ENCODE results near the gene BCAS3.
"Not testable (repeated sequence)": the region's sequence is repeated elsewhere in the genome, so short reads cannot be mapped to it uniquely, and the experiment has no call there.

The BCAS3 gene

DNA sequence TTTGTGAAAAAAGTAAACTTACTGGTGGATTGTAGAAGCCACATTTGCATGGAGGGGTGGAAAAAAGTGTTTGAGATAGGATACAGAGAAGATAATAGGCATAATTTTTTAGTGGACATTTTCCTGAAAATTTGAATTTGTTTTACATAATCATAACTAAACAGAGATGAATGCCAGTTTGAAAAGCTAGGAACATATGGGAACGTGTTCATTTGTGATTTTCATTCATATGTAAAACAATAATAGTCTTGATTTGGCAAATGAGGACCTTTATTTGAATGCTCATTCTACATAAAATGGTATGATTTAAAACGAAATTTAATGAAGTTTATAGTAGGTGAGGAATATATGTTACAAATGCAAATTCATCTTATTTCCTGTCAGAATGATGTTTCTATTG is 263.9 kb downstream of the BCAS3 start:
- DNase-seq, result no peak

DNA sequence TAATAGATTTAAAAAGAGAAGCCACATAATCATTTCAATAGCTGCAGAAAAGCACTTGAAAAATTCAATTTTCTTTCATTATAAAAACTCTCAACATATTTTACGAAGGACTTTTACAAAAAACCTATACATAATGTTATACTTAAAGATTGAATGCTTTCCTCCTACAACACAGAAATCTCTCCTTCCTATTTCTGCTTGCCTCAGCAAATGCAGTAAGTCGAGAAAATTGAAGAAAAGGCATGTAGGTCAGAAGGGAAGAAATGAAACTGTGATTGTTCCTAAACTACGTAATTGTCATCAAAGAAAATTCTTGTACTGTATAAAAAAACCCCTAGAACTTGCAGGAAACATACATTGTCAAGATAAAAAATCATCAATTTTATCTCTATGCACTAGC is 267.1 kb downstream of the BCAS3 start:
- DNase-seq, result no peak

DNA sequence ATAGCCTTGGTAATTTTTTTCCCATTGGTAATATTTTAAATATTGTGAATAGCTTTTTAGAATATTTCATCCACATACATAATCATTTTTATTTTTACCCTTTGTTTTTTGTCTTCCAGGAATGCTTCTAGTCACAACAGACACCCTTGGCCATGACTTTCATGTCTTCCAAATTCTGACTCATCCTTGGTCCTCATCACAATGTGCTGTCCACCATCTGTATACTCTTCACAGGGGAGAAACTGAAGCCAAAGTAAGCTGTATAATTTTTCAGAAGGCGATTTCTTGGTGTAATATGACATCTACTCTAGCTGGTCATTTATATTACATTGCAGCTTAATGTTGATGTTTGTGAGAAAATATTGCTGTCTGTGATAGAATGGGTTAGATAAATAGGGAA is 269.4 kb downstream of the BCAS3 start:
- no peak for DNase-seq

DNA sequence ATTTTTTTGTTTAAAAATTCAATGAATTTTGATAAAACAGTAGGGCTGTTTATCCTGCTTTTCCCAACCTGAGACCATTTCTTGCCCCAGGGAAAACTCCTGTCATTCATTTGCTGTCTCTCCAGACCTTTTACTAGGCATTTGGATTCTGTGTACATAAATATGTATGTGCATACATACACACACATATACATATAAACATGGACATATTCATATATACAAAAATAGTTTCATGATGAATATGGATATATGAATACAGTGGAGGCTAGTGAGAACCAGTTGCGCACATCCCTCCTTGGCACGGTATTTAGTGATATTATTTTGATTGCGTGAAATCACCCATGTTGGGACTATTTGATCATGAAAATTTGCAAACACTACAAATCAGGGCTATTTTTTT is 269.9 kb downstream of the BCAS3 start:
- DNase-seq, result no peak

DNA sequence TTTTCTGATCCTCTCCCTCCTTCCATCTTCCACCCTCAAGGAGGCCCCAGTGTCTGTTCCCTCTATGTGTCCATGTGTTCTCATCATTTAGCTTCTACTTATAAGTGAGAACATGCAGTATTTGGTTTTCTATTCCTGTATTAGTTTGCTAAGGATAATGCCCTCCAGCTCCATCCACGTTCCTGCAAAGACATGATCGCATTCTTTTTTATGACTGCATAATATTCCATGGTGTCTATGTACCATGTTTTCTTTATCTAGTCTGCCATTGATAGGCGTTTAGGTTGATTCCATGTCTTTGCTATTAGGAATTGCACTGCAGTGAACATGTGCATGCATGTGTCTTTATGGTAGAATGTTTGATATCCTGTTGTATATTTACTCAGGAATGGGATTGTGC is 275.1 kb downstream of the BCAS3 start:
- no peak for DNase-seq

DNA sequence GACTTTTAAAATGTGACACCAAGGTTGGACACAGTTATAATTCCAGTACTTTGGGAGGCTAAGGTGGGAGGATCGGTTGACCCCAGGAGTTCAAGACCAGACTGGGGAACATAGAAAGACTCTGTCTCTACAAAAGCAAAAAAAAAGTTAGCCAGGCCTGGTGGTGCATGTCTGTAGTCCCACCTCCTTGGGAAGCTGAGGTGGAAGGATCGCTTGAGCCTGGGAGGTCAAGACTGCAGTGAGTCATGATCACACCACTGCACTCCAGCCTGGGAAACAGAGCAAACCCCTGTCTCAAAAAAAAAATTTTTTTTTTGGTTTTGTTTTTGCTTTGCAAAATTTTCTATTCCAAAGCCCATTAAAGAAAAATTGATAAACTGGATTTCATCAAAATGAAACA is 281.4 kb downstream of the BCAS3 start:
- no peak for DNase-seq

DNA sequence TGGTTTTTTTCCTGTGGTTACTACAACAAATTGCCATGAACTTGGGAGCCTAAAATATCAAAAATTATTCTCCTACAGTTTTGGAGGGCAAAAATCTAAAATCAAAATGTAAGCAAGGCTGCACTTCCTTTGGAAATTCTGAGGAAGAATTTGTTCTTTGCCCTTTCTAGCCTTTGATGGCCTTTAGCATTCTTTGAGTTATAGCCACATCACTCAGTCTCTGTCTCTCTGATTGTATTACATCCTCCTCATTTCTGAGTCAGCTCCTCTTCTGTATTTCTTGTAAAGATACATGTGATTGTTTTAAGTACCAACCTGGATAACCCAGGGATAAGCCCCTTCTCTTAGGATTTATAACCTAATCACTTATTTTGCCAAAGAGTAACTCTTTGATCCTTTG is 282.0 kb downstream of the BCAS3 start:
- DNase-seq, result no peak

DNA sequence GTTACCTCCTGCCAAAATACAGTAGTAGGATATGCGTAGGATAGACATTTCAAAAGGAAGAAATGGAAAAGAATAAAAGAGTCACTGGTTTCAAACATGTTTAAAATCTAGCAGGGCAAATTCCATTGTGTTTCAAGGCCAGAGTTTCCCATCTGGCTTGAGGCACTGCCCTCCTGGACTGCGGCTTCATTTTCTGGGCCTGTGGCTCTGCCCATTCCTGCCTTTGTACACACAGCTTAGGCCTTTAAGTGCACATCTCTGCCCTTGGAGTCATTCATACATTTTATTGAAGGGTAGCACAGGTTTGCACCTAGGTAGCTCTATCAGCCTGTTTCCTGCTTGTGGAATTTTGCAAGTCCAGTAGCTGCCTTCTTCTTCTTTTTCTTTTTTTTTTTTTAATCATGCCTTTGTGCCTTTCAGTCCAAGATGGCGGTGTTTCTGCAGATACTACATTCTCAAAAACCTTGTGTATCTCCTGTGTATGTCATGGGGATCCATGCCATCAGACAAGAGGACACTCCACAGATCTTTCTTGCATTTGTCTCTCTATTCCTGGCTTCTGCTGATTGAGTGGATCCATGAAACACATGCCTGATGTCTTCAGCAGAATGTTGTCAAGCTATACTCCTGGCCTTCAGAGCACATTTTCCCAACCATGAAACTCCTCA is 282.9 kb downstream of the BCAS3 start:
- no peak for DNase-seq

DNA sequence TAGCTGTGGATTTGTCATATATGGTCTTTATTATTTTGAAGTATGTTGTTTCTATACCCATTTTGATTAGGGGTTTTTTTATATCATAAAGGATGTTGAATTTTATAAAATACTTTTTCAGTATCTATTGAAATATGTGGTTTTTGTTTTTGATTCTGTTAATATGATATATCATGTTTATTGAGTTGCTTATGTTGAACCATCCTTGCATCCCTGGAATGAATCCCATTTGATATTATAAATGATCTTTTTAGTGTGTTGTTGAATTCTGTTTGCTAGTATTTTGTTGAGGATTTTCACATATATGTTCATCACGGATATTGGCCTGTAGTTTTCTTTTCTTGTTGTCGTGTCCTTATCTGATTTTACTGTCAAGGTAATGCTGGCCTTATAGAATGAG is 286.5 kb downstream of the BCAS3 start:
- no peak for DNase-seq

DNA sequence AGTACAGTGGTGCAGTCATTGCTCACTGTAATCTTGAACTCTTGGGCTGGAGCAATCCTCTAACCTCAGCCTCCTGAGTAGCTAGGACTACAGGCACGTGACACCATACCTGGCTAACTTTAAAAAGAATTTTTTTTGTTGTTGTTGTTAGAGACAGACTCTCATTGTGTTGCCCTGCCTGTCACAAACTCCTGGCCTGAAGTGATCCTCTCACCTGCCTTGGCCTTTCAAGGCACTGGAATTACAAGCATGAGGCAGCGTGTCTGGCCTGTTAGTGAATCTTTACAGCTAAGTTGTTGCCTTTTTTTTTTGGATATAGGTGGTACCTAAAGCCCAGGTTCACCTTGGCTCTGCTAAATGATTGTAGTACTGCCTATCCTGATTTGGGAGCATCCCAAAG is 290.6 kb downstream of the BCAS3 start:
- no peak for DNase-seq

DNA sequence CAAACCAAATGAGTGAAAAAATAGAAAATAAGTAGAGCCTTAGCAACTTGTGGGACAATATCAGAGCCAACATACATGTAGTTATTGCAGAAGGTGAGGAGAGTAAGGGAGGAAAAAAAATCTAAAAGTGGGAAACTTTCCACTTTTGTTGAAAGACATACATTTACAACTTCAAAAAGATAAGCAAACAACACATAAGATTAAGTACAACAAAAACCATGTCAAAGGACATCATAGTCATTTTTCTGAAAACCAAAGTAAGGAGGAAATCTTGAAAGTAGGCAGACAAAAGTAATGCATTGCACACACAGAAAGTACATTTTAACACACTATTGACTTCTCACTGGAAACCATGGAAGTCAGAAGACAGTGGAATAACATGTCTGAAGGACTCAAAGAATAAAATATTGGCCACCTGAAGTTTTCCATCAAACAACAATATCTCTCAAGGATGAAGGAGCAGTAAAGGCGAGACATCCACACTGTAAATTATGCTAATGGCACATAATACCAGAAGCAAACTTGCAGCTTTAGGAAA is 291.9 kb downstream of the BCAS3 start:
- DNase-seq, result no peak

DNA sequence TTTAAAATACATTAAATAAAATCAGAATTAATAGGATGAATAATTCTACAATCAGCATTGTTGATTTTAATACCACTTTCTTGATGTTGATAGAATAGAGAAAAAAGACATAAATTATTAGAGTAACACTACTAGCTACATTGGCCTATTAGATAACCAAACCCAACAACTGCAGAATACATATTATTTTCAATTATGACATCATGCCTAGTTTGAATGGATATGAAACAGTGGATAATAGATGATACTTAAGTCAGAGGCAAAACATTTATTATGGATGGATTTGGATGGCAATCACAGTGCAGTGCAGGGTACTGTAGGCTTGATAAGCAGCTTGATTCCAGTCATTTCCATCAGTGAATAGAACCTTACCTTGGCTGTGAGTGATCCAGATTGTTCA is 293.1 kb downstream of the BCAS3 start:
- DNase-seq, result no peak

DNA sequence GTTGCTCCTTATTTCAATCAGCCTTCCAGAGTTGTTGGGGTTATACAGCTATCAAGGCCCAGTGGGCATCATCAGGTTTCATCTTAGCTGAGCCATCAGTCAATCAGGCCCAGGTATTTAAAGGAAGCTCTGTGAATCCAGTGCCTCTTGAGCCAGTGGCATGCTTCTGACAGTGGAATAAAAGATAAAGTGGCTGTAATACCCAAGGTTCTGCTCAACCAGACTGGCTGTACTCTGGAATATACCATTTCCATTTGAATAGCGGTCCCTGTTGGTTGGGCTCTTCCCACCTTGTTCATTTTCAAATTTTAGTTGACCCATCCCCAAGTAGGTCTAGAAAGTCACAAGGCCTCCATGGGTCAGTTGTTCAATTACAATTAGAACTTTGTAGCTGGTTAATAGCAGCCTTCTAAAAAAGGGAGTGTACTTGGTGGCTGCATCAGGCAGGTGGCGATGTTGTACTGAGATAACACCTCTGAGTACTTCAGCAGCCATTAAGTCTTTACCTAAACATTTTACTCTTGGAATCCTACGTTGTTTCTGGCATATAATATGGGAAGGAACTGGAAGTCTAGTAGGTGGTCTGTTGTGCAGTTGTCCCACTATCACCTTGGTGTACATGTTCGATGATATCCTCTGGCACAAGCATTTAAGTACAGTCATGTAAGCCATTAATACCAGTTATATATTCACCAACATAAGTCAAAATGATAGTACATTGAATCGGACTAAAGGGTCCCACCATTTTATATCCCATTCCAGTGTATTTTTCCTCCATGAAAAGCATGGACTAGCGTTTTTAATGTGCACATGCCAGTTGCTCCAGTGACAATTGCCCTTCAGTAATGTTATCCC is 294.1 kb downstream of the BCAS3 start:
- no peak for DNase-seq

DNA sequence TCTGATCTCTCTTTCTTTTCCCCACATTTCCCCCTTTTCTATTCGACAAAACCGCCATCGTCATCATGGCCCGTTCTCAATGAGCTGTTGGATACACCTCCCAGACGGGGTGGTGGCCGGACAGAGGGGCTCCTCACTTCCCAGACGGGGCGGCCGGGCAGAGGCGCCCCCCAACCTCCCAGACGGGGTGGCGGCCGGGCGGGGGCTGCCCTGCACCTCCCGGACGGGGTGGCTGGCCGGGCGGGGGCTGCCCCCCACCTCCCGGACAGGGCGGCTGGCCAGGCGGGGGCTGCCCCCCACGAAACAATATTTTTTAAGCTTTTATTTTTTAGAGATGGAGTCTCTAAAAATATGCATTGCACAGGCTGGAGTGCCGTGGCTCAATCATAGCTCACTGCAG is 299.2 kb downstream of the BCAS3 start:
- DNase-seq, result not testable (repeated sequence)

DNA sequence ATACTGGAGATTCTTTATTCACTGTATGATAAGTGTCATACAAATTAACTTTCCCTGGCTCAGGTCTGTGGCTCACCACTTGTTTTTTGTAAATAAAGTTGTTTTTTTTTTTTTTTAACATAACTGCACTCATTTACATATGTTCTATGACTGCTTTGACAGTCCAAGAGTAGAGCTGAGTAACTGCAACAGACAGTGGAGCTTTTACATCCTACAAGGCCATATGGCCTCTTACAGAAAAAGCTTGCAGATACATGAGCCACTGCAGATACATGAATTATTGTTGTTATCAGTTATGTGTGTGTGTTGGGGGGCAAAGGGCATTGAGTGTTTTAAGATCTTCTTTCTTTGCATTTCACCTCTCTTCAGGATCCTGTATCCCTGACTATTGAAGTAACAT is 311.7 kb downstream of the BCAS3 start:
- DNase-seq, result no peak

DNA sequence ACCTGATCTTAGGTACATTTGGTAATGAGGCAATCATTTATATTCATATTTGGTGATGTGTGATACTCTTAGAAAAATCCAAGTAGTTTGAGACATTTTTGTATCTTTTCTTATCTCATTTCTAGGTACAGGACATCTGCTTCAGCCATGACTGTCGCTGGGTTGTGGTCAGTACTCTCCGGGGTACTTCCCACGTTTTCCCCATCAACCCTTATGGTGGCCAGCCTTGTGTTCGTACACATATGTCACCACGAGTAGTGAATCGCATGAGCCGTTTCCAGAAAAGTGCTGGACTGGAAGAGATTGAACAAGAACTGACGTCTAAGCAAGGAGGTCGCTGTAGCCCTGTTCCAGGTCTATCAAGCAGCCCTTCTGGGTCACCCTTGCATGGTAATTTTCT is 312.2 kb downstream of the BCAS3 start:
- no peak for DNase-seq

DNA sequence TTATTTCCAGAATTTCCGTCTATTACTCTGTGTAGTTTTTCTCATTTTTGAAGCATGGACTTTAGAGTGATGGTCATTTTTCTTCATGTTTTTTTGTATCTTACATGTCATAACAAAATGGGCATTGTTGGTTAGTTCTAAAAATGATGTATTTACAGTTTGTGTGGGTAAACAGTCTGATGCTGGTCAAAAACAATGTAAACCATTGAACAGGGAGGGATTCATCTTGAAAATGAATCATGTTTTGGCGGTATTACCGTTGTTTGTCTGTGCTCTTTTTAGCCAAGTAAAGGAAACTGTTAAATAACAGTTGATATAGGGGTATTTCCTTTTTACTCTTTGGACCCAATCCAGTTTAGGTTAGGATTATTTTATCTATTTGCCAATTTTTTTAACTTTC is 315.8 kb downstream of the BCAS3 start:
- no peak for DNase-seq

DNA sequence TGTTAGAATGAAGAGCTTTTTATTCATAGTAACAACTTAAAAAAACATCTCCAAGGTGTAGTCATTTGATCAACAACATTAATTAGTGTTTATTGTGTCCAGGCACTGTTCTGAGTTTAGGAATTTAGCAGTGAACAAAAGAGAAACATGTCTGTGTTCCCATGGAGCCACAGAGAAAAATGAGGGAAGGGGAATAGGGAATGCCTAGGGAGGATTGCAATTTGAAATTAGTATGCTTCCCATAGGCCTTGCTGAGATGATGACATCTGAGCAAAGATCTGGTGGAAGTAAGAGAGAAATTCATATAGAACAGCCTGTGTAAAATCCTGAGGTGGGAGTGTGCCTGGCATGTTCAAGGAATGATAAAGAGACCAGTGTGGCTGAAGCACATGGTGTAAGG is 318.0 kb downstream of the BCAS3 start:
- no peak for DNase-seq

DNA sequence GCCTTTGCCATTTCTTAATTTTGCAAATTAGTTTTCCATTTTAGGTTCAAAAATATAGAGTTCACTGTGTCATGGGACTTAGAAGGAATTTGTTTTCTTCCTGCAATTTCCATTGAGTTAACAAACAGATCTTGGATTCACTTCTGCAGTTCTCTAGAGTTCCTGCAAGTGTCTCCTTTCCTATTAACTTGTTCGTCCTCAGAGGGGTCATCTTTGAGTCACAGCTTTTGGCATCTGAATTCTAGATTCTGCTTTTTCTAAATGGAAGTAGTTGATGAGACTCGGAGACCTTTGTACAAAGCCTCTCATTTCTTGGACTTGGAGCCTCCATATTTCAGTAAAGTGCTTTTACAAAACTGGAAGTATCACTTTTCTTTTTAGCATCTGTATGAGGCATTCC is 323.3 kb downstream of the BCAS3 start:
- no peak for DNase-seq

DNA sequence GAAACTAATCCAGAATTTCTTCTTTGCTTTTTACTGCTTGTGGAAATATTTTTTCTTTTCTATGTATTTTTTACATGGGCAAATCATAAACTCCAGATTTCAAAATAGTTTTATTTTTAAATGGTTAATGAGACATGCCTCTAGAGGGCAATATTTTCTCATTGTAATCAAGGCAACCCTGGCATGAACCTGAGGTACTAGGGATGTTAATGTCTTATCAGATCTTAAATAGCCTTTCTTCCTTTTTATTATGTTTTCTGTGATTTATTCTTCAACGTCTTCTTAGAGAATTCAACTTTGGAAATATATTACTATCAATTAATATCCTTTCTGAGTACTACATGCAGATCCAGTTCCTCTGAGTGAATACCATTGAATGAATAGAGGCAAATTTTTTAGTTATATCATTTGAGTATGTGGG is 324.7 kb downstream of the BCAS3 start:
- no peak for DNase-seq

DNA sequence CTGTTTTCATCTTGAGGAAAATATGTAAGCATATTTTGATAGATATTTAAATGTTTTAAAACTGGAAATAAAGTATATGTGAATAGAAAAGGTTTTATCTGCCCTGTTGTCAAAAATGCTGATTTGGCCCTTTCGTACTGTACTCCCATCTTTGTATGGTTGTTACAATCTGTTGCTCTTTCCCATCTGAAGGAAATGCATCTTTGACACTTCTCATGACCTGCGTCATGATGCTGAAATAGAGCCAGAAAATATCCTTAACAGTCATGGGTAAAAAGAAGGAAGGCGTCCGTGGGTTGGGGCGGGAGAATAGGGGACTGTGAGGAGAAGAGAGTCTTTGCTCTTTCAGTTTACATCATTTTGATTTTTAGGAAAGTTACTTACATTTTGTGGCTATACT is 327.7 kb downstream of the BCAS3 start:
- DNase-seq, result no peak

DNA sequence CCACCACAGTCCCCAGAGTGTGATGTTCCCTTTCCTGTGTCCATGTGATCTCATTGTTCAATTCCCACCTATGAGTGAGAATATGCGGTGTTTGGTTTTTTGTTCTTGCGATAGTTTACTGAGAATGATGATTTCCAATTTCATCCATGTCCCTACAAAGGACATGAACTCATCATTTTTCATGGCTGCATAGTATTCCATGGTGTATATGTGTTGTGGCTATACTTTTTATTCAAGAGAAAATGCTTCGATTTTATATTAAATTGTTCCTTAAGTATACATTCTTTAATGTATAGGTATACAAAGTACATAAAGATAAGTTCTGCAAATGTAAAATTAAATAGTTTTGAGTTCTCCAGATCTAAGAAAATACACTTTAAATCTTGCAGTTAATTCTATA is 328.3 kb downstream of the BCAS3 start:
- DNase-seq, result not testable (repeated sequence)

DNA sequence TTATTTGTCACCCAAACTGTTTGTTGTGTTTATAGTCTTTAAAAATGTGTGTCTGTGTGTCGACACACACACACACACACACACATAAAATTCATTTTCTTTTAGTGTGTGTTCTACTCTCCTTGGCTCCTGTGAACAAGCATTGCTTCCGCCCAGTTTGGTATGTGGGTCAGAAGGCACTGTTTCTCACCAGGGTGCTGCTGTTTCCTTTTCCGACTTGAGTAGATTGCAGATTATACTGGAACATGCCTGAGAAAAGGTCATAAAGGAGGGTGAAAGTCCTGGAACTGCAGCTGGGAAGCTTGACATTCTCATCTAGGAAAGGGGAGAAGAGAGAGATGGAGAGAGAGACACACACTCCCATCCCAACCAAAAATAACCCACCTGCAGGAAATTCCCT is 330.3 kb downstream of the BCAS3 start:
- no peak for DNase-seq

DNA sequence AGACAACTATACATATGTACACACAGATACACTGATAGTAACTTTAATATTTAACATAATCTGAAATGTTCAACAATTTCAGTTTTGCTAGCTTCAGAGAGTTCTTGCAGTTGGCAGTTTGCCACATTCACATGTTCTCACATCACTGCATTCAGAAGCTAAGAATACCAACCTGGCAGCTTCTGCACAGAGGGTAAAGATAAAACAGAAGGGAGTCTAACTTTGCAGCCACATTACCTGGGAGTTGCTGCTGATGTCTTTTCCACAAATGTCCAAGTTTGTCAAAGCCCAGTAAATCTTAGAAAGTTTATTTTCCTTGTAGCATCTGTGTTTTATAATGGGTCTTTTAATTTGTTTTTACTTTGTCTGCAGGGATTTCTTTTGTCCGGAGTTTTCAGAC is 332.0 kb downstream of the BCAS3 start:
- DNase-seq, result no peak

Measured in activated CD4-positive, CD25-positive, alpha-beta regulatory T cell (primary cell).